GM12891 (cell line): Measurements from ENCODE around the gene EYA2.

Experiments used
- POLR2A ChIP-seq: IDR thresholded peaks from 2 replicates; pipeline ENCODE4 v1.6.1; 2011; ENCODE audit warnings: low read depth, low read length, control low read depth
- POLR2AphosphoS5 ChIP-seq: IDR thresholded peaks from 2 replicates; pipeline ENCODE4 v1.6.1; 2011; ENCODE audit warnings: low read depth, low read length, control low read depth
- TAF1 ChIP-seq: IDR thresholded peaks from 2 replicates; pipeline ENCODE4 v1.6.1; 2011; ENCODE audit warnings: low read depth, low read length, control low read depth

DNA sequence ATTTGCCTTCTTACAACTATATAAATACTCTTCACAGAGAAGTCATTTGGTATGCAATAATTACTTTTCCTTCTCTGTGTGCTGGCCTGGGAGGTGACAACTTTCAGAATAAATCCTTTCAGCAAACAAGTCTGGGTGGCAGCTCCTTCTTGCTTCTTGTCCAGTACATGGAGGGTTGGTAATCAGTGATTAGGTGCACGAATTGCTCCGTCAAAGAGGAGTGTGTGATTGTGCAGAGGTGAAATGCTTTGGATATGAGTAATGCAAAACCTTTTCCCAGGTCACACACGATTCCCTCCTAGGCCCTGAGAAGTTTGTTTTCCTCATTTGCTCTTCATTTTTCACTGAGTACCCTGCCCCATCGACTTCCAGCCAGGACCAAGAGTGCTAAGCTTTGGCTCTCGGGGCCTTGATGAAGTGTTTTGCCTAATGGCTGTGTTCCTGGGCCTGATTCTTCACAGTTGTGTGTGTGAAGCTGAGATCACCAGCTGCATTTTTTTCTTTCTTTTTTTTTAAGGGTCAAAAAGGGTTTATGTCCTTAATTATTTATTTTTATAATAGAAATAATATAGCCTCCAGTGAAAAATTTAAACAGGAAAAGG lies 245.4 kb downstream of the EYA2 start:
- TF ChIP-seq POLR2A (no peak), POLR2AphosphoS5 (no peak), TAF1 (no peak)
